IMR-90 (cell line): Measurements from ENCODE around the gene ARHGAP24.

Source experiments
- CTCF ChIP-seq: conservative IDR thresholded peaks from 2 replicates; pipeline ENCODE4 v1.5.1; 2012; ENCODE audit warnings: mild to moderate bottlenecking, low read depth, low read length, improper control_type of control experiment
- MAZ ChIP-seq: IDR thresholded peaks from 2 replicates; pipeline ENCODE4 v1.6.1; 2012; ENCODE audit warnings: low read depth, mild to moderate bottlenecking, low read length, improper control_type of control experiment, moderate library complexity, borderline replicate concordance
- POLR2A ChIP-seq: IDR thresholded peaks from 2 replicates; pipeline ENCODE4 v1.6.1; 2012; ENCODE audit warnings: mild to moderate bottlenecking, low read depth, low read length
- RAD21 ChIP-seq: IDR thresholded peaks from 2 replicates; pipeline ENCODE4 v1.6.1; 2012; ENCODE audit warnings: low read length, improper control_type of control experiment
- RFX5 ChIP-seq: IDR thresholded peaks from 2 replicates; pipeline ENCODE4 v1.8.0; 2012; ENCODE audit warnings: low read depth, mild to moderate bottlenecking, low read length, moderate library complexity
- SMC3 ChIP-seq: fragments of 150-350 bp; IDR thresholded peaks from 2 replicates; pipeline ENCODE4 v1.6.1; 2016; ENCODE audit warnings: low read depth, mild to moderate bottlenecking, antibody characterized with exemption, low read length, moderate library complexity
- USF2 ChIP-seq: fragments of 150-350 bp; IDR thresholded peaks from 2 replicates; pipeline ENCODE4 v1.6.1; 2017; ENCODE audit warnings: mild to moderate bottlenecking, antibody characterized with exemption, low read length, low read depth

- TF ChIP-seq RAD21 (no peak), CTCF (no peak), RFX5 (no peak), POLR2A (no peak), USF2 (no peak), MAZ (no peak), SMC3 (no peak)
Observed at GRCh38 chr4:85806334-85806733, 331.4 kb downstream of the ARHGAP24 start.
